ENCODE data around the gene KIF4A.

DNA sequence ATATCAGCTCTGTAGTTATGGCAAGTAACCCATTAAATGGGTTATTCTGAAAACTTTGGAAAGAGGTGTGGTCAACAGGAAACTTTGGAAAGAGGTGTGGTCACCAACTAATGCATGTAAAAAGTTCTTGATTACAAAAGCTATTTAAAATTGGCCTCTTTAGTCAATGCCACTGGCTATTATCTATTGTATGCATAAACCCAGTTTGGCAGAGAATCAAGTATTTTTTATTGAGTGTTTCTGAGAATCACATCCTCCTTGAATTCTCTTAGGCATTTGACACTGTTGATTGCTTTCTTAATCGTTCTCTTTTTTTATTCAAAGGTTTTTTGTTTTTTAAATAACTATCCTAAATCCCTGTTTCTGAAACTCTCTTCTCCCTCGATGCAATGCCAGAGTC, 37.4 kb upstream of the KIF4A start:
- no peak for TF ChIP-seq POLR2A (IDR thresholded peaks at IDR 0.05)
- no peak for TF ChIP-seq CTCF (IDR thresholded peaks at IDR 0.05)
- no peak for TF ChIP-seq EP300 (IDR thresholded peaks at IDR 0.05)

All from gastroesophageal sphincter (tissue), 3 donors.